ENCODE data around the gene CCDC187.

DNA sequence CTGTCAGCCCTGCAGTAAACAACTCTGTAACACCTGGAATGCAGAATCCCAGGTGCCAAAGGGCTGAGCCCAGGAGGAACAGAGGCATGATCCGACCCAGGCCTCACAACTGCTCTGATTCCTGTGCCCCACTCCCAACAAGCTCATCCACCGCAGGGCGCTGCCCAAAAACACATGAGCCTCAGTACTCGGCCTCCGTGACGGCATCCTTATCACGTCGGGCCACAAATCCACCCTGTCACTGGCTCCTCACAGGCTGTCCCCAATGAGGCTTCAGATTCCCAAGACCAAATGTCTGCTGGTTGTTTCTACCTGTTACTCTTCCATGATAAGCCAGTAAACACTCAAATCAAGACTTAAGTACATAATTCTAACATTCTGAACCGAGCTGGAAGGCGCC lies 73.5 kb downstream of the CCDC187 start:
- no peak for TF ChIP-seq GATA2 (IDR thresholded peaks at IDR 0.05; ENCODE audit: low read depth, low read length)
- TF ChIP-seq GATA3 (IDR thresholded peaks at IDR 0.05; ENCODE audit: low read depth, low read length) = no peak
